Loucy (cell line): Measurements from ENCODE around the gene CCDC6.

Experiments
- EZH2phosphoT487 ChIP-seq: fragments of 200-600 bp; IDR thresholded peaks from 2 replicates; pipeline ENCODE4 v1.6.1; 2018; ENCODE audit warnings: antibody characterized with exemption, mild to moderate bottlenecking, moderate library complexity, borderline replicate concordance
- TF ChIP-seq, protein P1 (sequence below): fragments of 200-600 bp; sonication (generic); conservative IDR thresholded peaks from 2 replicates; pipeline ENCODE4 v1.5.1; 2014; ENCODE audit warnings: mild to moderate bottlenecking, antibody characterized with exemption, low read length

DNA sequence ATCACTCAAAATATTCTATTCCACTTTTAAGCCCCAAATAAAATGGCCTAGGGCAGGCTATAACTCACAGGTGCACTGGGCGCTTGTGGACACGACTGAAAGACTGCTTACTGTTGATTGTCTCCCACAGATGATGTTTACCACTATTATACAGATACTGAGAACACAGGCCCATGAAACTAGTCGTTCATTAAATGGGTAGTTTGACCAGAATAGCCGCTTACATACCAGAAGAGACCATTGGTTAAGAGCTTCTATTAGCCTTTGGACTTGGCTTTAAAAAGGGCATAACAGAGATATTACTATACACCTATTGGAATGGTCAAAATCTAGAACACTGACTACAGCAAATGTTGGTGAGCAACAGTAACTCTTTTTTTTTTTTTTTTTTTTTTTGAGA, 4.3 kb downstream of the CCDC6 start:
- TF ChIP-seq, protein P1, sequence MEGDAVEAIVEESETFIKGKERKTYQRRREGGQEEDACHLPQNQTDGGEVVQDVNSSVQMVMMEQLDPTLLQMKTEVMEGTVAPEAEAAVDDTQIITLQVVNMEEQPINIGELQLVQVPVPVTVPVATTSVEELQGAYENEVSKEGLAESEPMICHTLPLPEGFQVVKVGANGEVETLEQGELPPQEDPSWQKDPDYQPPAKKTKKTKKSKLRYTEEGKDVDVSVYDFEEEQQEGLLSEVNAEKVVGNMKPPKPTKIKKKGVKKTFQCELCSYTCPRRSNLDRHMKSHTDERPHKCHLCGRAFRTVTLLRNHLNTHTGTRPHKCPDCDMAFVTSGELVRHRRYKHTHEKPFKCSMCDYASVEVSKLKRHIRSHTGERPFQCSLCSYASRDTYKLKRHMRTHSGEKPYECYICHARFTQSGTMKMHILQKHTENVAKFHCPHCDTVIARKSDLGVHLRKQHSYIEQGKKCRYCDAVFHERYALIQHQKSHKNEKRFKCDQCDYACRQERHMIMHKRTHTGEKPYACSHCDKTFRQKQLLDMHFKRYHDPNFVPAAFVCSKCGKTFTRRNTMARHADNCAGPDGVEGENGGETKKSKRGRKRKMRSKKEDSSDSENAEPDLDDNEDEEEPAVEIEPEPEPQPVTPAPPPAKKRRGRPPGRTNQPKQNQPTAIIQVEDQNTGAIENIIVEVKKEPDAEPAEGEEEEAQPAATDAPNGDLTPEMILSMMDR, result no peak
- no peak for TF ChIP-seq EZH2phosphoT487
